IPS DF 19.7 (cell line): Measurements from ENCODE around the gene PLCH2.

Experiments
- DNase-seq: peaks from one replicate; pipeline ENCODE4 v3.0.0-alpha.2; 2013; ENCODE audit warnings: low read depth, low spot score

The PLCH2 gene

GRCh38 chr1:2514863-2515762, 39.0 kb downstream of the PLCH2 start:
- DNase-seq, result no peak

GRCh38 chr1:2515763-2516080, 39.6 kb downstream of the PLCH2 start:
- DNase-seq, result no peak

- DNase-seq, result no peak
Observed at GRCh38 chr1:2516124-2516523, 40.0 kb downstream of the PLCH2 start.

- DNase-seq, result no peak
Observed at GRCh38 chr1:2516946-2517345, 40.9 kb downstream of the PLCH2 start.

- no peak for DNase-seq
Observed at GRCh38 chr1:2517966-2518365, 41.9 kb downstream of the PLCH2 start.

GRCh38 chr1:2518528-2518927, 42.4 kb downstream of the PLCH2 start:
- no peak for DNase-seq

GRCh38 chr1:2519029-2519685, 43.1 kb downstream of the PLCH2 start:
- DNase-seq, result no peak

GRCh38 chr1:2519729-2520128, 43.6 kb downstream of the PLCH2 start:
- no peak for DNase-seq

- DNase-seq, result no peak
Observed at GRCh38 chr1:2520206-2520605, 44.1 kb downstream of the PLCH2 start.

- no peak for DNase-seq
Observed at GRCh38 chr1:2520806-2521205, 44.7 kb downstream of the PLCH2 start.

- no peak for DNase-seq
Observed at GRCh38 chr1:2522230-2522629, 46.1 kb downstream of the PLCH2 start.

GRCh38 chr1:2523191-2523890, 47.3 kb downstream of the PLCH2 start:
- DNase-seq, result no peak

- DNase-seq, result no peak
Observed at GRCh38 chr1:2523891-2524609, 48.0 kb downstream of the PLCH2 start.

- DNase-seq, result no peak
Observed at GRCh38 chr1:2525572-2525919, 49.5 kb downstream of the PLCH2 start.

- no peak for DNase-seq
Observed at GRCh38 chr1:2525920-2526823, 50.1 kb downstream of the PLCH2 start, which contains the start of gene PANK4. PANK4 (minus strand) TSS chr1:2526596; CDS start chr1:2526587, 9 bp downstream.

GRCh38 chr1:2526824-2527555, 50.9 kb downstream of the PLCH2 start:
- DNase-seq, result no peak

GRCh38 chr1:2527556-2527860, 51.4 kb downstream of the PLCH2 start:
- DNase-seq, result no peak

GRCh38 chr1:2528016-2528415, 51.9 kb downstream of the PLCH2 start:
- no peak for DNase-seq

- no peak for DNase-seq
Observed at GRCh38 chr1:2528611-2528965, 52.5 kb downstream of the PLCH2 start.

- no peak for DNase-seq
Observed at GRCh38 chr1:2528966-2529783, 53.1 kb downstream of the PLCH2 start.
